ENCODE data around the gene HAVCR2.

Gene HAVCR2

DNA sequence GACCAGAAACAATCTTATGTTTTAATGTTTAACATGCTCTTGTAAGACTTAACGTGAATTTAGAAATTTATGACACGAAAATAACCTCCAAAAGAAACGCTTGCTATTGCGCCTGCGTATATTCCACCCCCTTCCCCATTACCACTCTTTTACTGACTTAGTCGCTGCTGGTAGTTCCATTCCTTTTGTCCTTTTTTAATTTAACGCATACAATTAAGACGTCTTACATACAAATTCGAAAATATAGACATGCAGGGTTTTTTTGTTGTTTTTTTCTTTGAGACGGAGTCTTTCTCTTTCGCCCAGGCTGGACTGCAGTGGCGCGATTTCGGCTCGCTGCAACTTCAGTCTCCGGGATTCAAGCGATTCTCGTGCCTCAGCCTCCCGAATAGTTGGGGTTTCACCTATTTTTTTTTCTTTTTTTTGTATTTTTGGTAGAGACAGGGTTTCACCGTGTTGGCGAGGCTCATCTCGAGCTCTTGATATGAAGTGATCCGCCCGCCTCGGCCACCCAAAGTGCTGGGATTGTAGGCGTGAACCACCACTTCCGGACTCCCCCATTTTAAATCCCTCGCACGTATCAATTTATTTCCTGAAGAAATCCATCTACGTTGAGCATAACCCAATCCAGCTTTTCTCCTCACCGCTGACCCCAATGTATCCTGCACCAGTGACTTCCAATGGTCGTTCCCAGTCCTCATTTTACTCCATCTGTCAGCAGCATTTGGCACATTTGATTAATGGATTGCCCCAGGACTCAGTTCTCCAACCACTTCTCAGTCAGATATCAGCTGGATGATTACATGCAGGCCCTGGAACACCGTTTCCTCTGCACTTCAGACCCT is 34.5 kb upstream of the HAVCR2 start (continued):
- 0 out of 2 replicates have a peak, but pooled peaks have one; percentile 3 for TF ChIP-seq ZBTB8A (tag by site-specific recombination; IDR thresholded peaks at IDR 0.05)
- TF ChIP-seq TCF7L2 (IDR thresholded peaks at IDR 0.05; ENCODE audit: borderline replicate concordance, low read depth, low read length), result no peak
- no peak for TF ChIP-seq ZNF10 (tag by site-specific recombination; IDR thresholded peaks at IDR 0.05)
- no peak for TF ChIP-seq ZNF707 (tag by site-specific recombination; IDR thresholded peaks at IDR 0.05)
- TF ChIP-seq, protein P1, sequence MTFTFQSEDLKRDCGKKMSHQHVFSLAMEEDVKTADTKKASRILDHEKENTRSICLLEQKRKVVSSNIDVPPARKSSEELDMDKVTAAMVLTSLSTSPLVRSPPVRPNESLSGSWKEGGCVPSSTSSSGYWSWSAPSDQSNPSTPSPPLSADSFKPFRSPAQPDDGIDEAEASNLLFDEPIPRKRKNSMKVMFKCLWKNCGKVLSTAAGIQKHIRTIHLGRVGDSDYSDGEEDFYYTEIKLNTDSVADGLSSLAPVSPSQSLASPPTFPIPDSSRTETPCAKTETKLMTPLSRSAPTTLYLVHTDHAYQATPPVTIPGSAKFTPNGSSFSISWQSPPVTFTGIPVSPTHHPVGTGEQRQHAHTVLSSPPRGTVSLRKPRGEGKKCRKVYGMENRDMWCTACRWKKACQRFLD (tag by site-specific recombination; IDR thresholded peaks at IDR 0.05), result no peak
- TF ChIP-seq TRIM28 (IDR thresholded peaks at IDR 0.05; ENCODE audit: borderline replicate concordance, low read length), result 0 out of 2 replicates have a peak, but pooled peaks have one; percentile 21
- TF ChIP-seq, protein P2, sequence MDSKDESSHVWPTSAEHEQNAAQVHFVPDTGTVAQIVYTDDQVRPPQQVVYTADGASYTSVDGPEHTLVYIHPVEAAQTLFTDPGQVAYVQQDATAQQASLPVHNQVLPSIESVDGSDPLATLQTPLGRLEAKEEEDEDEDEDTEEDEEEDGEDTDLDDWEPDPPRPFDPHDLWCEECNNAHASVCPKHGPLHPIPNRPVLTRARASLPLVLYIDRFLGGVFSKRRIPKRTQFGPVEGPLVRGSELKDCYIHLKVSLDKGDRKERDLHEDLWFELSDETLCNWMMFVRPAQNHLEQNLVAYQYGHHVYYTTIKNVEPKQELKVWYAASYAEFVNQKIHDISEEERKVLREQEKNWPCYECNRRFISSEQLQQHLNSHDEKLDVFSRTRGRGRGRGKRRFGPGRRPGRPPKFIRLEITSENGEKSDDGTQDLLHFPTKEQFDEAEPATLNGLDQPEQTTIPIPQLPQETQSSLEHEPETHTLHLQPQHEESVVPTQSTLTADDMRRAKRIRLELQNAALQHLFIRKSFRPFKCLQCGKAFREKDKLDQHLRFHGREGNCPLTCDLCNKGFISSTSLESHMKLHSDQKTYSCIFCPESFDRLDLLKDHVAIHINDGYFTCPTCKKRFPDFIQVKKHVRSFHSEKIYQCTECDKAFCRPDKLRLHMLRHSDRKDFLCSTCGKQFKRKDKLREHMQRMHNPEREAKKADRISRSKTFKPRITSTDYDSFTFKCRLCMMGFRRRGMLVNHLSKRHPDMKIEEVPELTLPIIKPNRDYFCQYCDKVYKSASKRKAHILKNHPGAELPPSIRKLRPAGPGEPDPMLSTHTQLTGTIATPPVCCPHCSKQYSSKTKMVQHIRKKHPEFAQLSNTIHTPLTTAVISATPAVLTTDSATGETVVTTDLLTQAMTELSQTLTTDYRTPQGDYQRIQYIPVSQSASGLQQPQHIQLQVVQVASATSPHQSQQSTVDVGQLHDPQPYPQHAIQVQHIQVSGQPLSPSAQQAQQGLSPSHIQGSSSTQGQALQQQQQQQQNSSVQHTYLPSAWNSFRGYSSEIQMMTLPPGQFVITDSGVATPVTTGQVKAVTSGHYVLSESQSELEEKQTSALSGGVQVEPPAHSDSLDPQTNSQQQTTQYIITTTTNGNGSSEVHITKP (tag by site-specific recombination; IDR thresholded peaks at IDR 0.05), result peak; percentile 99
- no peak for TF ChIP-seq ZNF223 (tag by site-specific recombination; IDR thresholded peaks at IDR 0.05)
- TF ChIP-seq, protein P3, sequence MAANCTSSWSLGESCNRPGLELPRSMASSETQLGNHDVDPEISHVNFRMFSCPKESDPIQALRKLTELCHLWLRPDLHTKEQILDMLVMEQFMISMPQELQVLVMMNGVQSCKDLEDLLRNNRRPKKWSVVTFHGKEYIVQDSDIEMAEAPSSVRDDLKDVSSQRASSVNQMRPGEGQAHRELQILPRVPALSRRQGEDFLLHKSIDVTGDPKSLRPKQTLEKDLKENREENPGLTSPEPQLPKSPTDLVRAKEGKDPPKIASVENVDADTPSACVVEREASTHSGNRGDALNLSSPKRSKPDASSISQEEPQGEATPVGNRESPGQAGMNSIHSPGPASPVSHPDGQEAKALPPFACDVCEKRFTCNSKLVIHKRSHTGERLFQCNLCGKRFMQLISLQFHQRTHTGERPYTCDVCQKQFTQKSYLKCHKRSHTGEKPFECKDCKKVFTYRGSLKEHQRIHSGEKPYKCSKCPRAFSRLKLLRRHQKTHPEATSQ (tag by site-specific recombination; IDR thresholded peaks at IDR 0.05), result no peak
- TF ChIP-seq ZNF768 (tag by site-specific recombination; IDR thresholded peaks at IDR 0.05), result no peak
- TF ChIP-seq ZNF121 (tag by site-specific recombination; IDR thresholded peaks at IDR 0.05), result no peak
- no peak for TF ChIP-seq ZNF112 (tag by site-specific recombination; IDR thresholded peaks at IDR 0.05)
- TF ChIP-seq, protein P4, sequence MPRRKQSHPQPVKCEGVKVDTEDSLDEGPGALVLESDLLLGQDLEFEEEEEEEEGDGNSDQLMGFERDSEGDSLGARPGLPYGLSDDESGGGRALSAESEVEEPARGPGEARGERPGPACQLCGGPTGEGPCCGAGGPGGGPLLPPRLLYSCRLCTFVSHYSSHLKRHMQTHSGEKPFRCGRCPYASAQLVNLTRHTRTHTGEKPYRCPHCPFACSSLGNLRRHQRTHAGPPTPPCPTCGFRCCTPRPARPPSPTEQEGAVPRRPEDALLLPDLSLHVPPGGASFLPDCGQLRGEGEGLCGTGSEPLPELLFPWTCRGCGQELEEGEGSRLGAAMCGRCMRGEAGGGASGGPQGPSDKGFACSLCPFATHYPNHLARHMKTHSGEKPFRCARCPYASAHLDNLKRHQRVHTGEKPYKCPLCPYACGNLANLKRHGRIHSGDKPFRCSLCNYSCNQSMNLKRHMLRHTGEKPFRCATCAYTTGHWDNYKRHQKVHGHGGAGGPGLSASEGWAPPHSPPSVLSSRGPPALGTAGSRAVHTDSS (tag by site-specific recombination; IDR thresholded peaks at IDR 0.05), result no peak
- peak; percentile 47; the same call in 1 of the 2 replicates for TF ChIP-seq ZEB2 (tag by site-specific recombination; IDR thresholded peaks at IDR 0.05)
- TF ChIP-seq ZNF747 (tag by site-specific recombination; IDR thresholded peaks at IDR 0.05), result no peak
- no peak for TF ChIP-seq ZNF221 (tag by site-specific recombination; IDR thresholded peaks at IDR 0.05; ENCODE audit: borderline replicate concordance)
- peak; percentile 13; the same call in 1 of the 2 replicates for TF ChIP-seq ZXDB (tag by site-specific recombination; IDR thresholded peaks at IDR 0.05)
- TF ChIP-seq ZNF549 (tag by site-specific recombination; IDR thresholded peaks at IDR 0.05), result no peak
- TF ChIP-seq ZSCAN30 (tag by site-specific recombination; IDR thresholded peaks at IDR 0.05), result no peak; the same call in 1 of the 2 replicates
- no peak for TF ChIP-seq ZNF585B (tag by site-specific recombination; IDR thresholded peaks at IDR 0.05)
- TF ChIP-seq, protein P5, sequence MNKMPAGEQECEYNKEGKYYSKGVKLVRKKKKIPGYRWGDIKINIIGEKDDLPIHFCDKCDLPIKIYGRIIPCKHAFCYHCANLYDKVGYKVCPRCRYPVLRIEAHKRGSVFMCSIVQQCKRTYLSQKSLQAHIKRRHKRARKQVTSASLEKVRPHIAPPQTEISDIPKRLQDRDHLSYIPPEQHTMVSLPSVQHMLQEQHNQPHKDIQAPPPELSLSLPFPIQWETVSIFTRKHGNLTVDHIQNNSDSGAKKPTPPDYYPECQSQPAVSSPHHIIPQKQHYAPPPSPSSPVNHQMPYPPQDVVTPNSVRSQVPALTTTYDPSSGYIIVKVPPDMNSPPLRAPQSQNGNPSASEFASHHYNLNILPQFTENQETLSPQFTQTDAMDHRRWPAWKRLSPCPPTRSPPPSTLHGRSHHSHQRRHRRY (tag by site-specific recombination; IDR thresholded peaks at IDR 0.05), result no peak
- no peak for TF ChIP-seq ZNF792 (tag by site-specific recombination; IDR thresholded peaks at IDR 0.05)
- TF ChIP-seq, protein P6, sequence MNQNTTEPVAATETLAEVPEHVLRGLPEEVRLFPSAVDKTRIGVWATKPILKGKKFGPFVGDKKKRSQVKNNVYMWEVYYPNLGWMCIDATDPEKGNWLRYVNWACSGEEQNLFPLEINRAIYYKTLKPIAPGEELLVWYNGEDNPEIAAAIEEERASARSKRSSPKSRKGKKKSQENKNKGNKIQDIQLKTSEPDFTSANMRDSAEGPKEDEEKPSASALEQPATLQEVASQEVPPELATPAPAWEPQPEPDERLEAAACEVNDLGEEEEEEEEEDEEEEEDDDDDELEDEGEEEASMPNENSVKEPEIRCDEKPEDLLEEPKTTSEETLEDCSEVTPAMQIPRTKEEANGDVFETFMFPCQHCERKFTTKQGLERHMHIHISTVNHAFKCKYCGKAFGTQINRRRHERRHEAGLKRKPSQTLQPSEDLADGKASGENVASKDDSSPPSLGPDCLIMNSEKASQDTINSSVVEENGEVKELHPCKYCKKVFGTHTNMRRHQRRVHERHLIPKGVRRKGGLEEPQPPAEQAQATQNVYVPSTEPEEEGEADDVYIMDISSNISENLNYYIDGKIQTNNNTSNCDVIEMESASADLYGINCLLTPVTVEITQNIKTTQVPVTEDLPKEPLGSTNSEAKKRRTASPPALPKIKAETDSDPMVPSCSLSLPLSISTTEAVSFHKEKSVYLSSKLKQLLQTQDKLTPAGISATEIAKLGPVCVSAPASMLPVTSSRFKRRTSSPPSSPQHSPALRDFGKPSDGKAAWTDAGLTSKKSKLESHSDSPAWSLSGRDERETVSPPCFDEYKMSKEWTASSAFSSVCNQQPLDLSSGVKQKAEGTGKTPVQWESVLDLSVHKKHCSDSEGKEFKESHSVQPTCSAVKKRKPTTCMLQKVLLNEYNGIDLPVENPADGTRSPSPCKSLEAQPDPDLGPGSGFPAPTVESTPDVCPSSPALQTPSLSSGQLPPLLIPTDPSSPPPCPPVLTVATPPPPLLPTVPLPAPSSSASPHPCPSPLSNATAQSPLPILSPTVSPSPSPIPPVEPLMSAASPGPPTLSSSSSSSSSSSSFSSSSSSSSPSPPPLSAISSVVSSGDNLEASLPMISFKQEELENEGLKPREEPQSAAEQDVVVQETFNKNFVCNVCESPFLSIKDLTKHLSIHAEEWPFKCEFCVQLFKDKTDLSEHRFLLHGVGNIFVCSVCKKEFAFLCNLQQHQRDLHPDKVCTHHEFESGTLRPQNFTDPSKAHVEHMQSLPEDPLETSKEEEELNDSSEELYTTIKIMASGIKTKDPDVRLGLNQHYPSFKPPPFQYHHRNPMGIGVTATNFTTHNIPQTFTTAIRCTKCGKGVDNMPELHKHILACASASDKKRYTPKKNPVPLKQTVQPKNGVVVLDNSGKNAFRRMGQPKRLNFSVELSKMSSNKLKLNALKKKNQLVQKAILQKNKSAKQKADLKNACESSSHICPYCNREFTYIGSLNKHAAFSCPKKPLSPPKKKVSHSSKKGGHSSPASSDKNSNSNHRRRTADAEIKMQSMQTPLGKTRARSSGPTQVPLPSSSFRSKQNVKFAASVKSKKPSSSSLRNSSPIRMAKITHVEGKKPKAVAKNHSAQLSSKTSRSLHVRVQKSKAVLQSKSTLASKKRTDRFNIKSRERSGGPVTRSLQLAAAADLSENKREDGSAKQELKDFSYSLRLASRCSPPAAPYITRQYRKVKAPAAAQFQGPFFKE (tag by site-specific recombination; IDR thresholded peaks at IDR 0.05; ENCODE audit: borderline replicate concordance), result no peak
- TF ChIP-seq ZNF558 (tag by site-specific recombination; IDR thresholded peaks at IDR 0.05), result no peak

All from HEK293 (cell line).